ENCODE measurements around the gene IVNS1ABP.
A peak's percentile ranks its signal among the peaks of the same experiment; 100 is the strongest.
"Not testable (repeated sequence)": the region's sequence is repeated elsewhere in the genome, so short reads cannot be mapped to it uniquely, and the experiment has no call there.

Gene IVNS1ABP

GRCh38 chr1:185328255-185328654 is 11.2 kb upstream of the IVNS1ABP start:
- no peak for DNase-seq (ENCODE audit: low spot score)

GRCh38 chr1:185325413-185325812 is 8.4 kb upstream of the IVNS1ABP start:
- no peak for DNase-seq (ENCODE audit: low spot score)

- no peak for DNase-seq (ENCODE audit: low spot score)
Observed at GRCh38 chr1:185324118-185324517, 7.1 kb upstream of the IVNS1ABP start.

- no peak for DNase-seq (ENCODE audit: low spot score)
Observed at GRCh38 chr1:185322636-185323035, 5.6 kb upstream of the IVNS1ABP start.

- DNase-seq (ENCODE audit: low spot score): not testable (repeated sequence)
Observed at GRCh38 chr1:185321653-185322221, 4.7 kb upstream of the IVNS1ABP start.

GRCh38 chr1:185321104-185321503 is 4.1 kb upstream of the IVNS1ABP start:
- DNase-seq (ENCODE audit: low spot score): not testable (repeated sequence)

- no peak for DNase-seq (ENCODE audit: low spot score)
Observed at GRCh38 chr1:185319139-185319475, 2.1 kb upstream of the IVNS1ABP start.

GRCh38 chr1:185318431-185319138 is 1.5 kb upstream of the IVNS1ABP start:
- no peak for DNase-seq (ENCODE audit: low spot score)

- DNase-seq (ENCODE audit: low spot score): peak; percentile 62
Observed at GRCh38 chr1:185317886-185318310, 855 bp upstream of the IVNS1ABP start.

GRCh38 chr1:185316163-185317033 is 645 bp downstream of the IVNS1ABP start:
- DNase-seq (ENCODE audit: low spot score): peak; percentile 76

- DNase-seq (ENCODE audit: low spot score): peak; percentile 24
Observed at GRCh38 chr1:185315445-185316071, 1.5 kb downstream of the IVNS1ABP start.

- DNase-seq (ENCODE audit: low spot score): no peak
Observed at GRCh38 chr1:185314411-185314810, 2.6 kb downstream of the IVNS1ABP start.

- no peak for DNase-seq (ENCODE audit: low spot score)
Observed at GRCh38 chr1:185312361-185313138, 4.5 kb downstream of the IVNS1ABP start.

- DNase-seq (ENCODE audit: low spot score): no peak
Observed at GRCh38 chr1:185311589-185312225, 5.3 kb downstream of the IVNS1ABP start.

GRCh38 chr1:185309566-185309965 is 7.5 kb downstream of the IVNS1ABP start:
- DNase-seq (ENCODE audit: low spot score): no peak

- no peak for DNase-seq (ENCODE audit: low spot score)
Observed at GRCh38 chr1:185308126-185308525, 8.9 kb downstream of the IVNS1ABP start.

GRCh38 chr1:185305419-185305818 is 11.6 kb downstream of the IVNS1ABP start:
- DNase-seq (ENCODE audit: low spot score): no peak

- DNase-seq (ENCODE audit: low spot score): no peak
Observed at GRCh38 chr1:185300152-185300551, 16.9 kb downstream of the IVNS1ABP start.

- no peak for DNase-seq (ENCODE audit: low spot score)
Observed at GRCh38 chr1:185297982-185298381, 19.1 kb downstream of the IVNS1ABP start.

- no peak for DNase-seq (ENCODE audit: low spot score)
Observed at GRCh38 chr1:185295091-185295490, 22.0 kb downstream of the IVNS1ABP start.

- no peak for DNase-seq (ENCODE audit: low spot score)
Observed at GRCh38 chr1:185293967-185294542, 23.0 kb downstream of the IVNS1ABP start.

Measured in SW480 (cell line).